Measurements from ENCODE around the gene MYH10.

The MYH10 gene

GRCh38 chr17:8647956-8648355 is 17.4 kb upstream of the MYH10 start:
- DNase-seq: no peak

GRCh38 chr17:8647202-8647601 is 16.7 kb upstream of the MYH10 start:
- no peak for DNase-seq

- no peak for DNase-seq
These were observed 14.0 kb upstream of the MYH10 start for GRCh38 chr17:8644507-8644902.

GRCh38 chr17:8643855-8644506 is 13.5 kb upstream of the MYH10 start:
- no peak for DNase-seq

- DNase-seq: no peak
These were observed 9.2 kb upstream of the MYH10 start for GRCh38 chr17:8639709-8640108.

- DNase-seq: no peak
These were observed 1.5 kb upstream of the MYH10 start for GRCh38 chr17:8632061-8632460.

GRCh38 chr17:8631554-8631877 is 991 bp upstream of the MYH10 start:
- DNase-seq: peak; percentile 31

- DNase-seq: peak; percentile 99
These were observed 453 bp upstream of the MYH10 start for GRCh38 chr17:8630802-8631553.

GRCh38 chr17:8629371-8630226 is 926 bp downstream of the MYH10 start:
- DNase-seq: peak; percentile 86

GRCh38 chr17:8628609-8629169 is 1.8 kb downstream of the MYH10 start:
- peak; percentile 91 for DNase-seq

GRCh38 chr17:8628172-8628571 is 2.4 kb downstream of the MYH10 start:
- peak; percentile 39 for DNase-seq

GRCh38 chr17:8623591-8623990 is 6.9 kb downstream of the MYH10 start:
- DNase-seq: no peak

- DNase-seq: no peak
These were observed 8.3 kb downstream of the MYH10 start for GRCh38 chr17:8622191-8622590.

GRCh38 chr17:8621585-8621984 is 8.9 kb downstream of the MYH10 start:
- no peak for DNase-seq

- no peak for DNase-seq
These were observed 11.2 kb downstream of the MYH10 start for GRCh38 chr17:8619294-8619693.

- no peak for DNase-seq
These were observed 11.7 kb downstream of the MYH10 start for GRCh38 chr17:8618825-8619224.

GRCh38 chr17:8614988-8615387 is 15.5 kb downstream of the MYH10 start:
- DNase-seq: no peak

- peak; percentile 70 for DNase-seq
These were observed 18.8 kb downstream of the MYH10 start for GRCh38 chr17:8611619-8612298.

- no peak for DNase-seq
These were observed 19.4 kb downstream of the MYH10 start for GRCh38 chr17:8611137-8611536.

GRCh38 chr17:8610558-8610957 is 20.0 kb downstream of the MYH10 start:
- no peak for DNase-seq

- DNase-seq: no peak
These were observed 20.6 kb downstream of the MYH10 start for GRCh38 chr17:8609910-8610309.

- DNase-seq: no peak
These were observed 22.5 kb downstream of the MYH10 start for GRCh38 chr17:8608001-8608400.

- DNase-seq: no peak
These were observed 24.1 kb downstream of the MYH10 start for GRCh38 chr17:8606401-8606800.
